Fibroblast of mammary gland (primary cell): ENCODE measurements around the gene BSCL2.

ENCODE experiments used
- DNase-seq: peaks from one replicate; pipeline ENCODE4 v3.0.0-alpha.2; 2010; ENCODE audit warnings: low read depth
- H3K4me3 ChIP-seq: 2 replicates; pipeline ENCODE4 v1.5.1; 2011; ENCODE audit warnings: low read depth, mild to moderate bottlenecking, low read length, moderate library complexity; ENCODE audit not compliant: control insufficient read depth
- CTCF ChIP-seq: conservative IDR thresholded peaks from 2 replicates; pipeline ENCODE4 v1.5.1; 2011; ENCODE audit warnings: low read depth, low read length, inconsistent platforms; ENCODE audit not compliant: control insufficient read depth, insufficient read depth

BSCL2 gene

GRCh38 chr11:62710001-62710345 lies 2.7 kb upstream of the BSCL2 start:
- peak; percentile 51 for DNase-seq
- TF ChIP-seq CTCF: no peak
- peak overlapping the region; percentile 66 for H3K4me3 ChIP-seq

GRCh38 chr11:62709247-62710000 lies 2.2 kb upstream of the BSCL2 start:
- peak; percentile 98 for DNase-seq
- no peak for TF ChIP-seq CTCF
- H3K4me3 ChIP-seq: peak overlapping the region; percentile 66

- peak overlapping the region; percentile 66 for H3K4me3 ChIP-seq
- TF ChIP-seq CTCF: no peak
- no peak for DNase-seq
Measured at GRCh38 chr11:62708793-62709192, 1.6 kb upstream of the BSCL2 start.

DNA sequence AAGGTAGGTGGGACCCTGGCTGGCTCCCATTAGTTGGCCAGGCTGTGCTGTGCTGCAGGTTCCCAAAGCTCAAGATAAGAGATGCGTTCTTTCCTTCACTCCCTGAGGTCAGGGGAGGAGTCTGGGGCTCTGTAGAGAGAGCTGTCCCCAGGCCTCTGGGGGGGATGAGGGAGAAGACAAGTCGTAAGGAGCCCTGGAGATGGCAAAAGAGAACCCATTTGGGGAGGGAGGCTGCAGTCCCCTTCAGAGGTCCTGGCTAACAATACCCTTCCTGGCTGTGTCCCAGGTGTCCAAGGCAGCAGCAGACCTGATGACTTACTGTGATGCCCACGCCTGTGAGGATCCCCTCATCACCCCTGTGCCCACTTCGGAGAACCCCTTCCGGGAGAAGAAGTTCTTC lies 1.2 kb upstream of the BSCL2 start:
- H3K4me3 ChIP-seq: no peak overlapping the region
- TF ChIP-seq CTCF: no peak
- DNase-seq: no peak

GRCh38 chr11:62706850-62707247 lies 375 bp downstream of the BSCL2 start:
- DNase-seq: no peak
- TF ChIP-seq CTCF: no peak
- peak overlapping the region; percentile 44 for H3K4me3 ChIP-seq

GRCh38 chr11:62705880-62706849 lies 1.1 kb downstream of the BSCL2 start:
- TF ChIP-seq CTCF: no peak
- H3K4me3 ChIP-seq: peak overlapping the region; percentile 72
- peak; percentile 89 for DNase-seq
